NCI-H2227 (cell line): ENCODE results near the gene HEY2.

Source experiments
- DNase-seq: peaks from one replicate; lab custom pipeline; 2025; ENCODE audit not compliant: unreplicated experiment; lab: John Stamatoyannopoulos, UW

Gene HEY2

GRCh38 chr6:125742464-125743120 is 6.8 kb upstream of the HEY2 start:
- DNase-seq: no peak

DNA sequence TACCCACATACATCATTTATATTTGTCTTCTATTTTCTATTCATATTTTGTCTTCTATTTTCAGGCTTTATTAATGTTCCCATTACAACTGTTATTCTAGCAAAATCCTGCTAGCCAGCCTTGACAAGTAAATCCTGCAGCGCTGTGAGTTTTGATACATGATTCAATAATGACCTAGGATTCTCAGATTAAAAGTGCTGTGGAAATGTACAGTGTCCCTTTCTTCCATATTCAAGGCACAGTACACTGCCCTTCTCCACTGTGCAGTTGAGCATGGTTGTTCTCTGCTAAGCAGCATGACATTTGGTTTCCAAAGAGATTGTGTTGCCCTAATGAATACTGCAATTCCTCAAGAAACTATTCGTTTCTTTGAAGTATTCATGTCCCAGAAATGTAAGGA is 5.8 kb upstream of the HEY2 start:
- no peak for DNase-seq

DNA sequence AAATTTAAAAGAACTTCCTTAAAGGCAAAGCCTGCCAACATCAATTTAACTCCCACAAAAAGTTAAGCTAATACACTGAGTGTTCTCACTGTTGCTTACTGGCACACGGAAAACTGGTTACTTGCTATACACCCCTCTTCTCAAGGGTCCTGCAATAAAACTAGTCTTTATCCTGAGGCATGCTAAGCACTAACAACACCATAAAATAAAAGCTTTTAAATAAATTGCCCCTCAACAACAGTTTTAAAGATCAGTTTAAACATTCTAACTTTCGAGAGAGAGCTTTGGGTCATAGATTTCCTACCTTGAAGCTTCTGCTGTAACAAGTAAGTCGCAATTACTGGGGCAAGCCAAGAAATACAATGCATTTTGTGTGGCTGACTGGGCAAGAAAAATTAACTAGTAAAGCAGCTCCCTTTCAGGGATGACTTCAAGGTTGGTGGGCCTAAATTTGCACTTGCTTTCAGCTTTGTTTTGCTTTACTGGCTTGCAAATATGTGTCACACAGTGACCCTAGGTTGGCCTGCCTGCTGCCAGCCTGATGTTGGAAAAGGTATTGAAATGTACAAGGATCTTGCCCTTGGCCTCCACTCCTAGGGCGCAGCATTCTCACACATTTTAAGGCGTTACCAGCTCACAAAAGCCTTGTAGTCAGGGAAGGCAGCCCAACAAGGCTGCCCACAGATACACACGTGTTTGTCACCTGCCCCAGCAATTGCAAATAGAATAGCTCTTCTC is 4.0 kb upstream of the HEY2 start:
- no peak for DNase-seq

- DNase-seq: no peak
Observed at GRCh38 chr6:125746019-125746414, 3.4 kb upstream of the HEY2 start.

DNA sequence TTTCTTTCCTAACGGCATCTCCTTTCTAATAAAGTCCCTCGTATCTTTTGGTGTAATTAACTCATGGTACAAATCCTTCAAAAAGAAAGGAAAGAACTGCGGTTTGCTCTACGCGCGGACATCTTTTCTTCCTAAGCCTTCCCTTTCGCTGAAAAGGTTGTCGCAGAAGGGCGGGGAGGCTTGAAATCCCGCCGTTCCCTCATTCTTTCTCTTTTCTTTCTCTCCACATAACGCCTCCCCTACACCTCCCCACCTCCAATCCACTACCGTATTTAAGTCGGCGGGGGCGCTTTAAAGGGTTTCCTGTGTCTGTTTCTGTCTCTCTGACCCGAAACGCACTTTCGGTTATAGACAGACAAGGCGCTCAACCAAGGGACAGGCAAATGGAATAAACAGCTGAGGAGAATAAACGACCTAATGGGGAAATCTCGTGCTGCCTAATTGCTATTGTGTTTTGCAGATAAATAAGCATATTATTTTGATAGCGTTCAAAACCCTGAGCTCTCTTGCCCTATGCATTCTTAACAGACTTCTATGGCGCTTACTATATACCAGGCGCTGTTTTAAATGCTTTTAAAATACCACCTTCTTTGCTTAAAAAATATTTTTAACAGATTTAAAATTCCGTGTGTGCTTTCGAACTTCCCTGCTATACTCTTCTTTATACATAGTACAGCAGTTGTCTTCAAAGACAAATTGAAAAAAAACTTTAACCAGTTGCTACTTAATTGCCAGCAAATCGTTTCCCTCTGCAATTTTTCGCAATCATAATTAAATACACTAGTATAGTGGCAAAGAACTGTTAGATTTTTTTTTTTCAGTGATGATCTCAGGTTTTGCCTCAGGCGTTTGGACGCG is 2.5 kb upstream of the HEY2 start:
- DNase-seq: peak; percentile 75

GRCh38 chr6:125747589-125748405 is 1.6 kb upstream of the HEY2 start:
- peak; percentile 7 for DNase-seq

- no peak for DNase-seq
Observed at GRCh38 chr6:125748406-125749172, 843 bp upstream of the HEY2 start.

DNA sequence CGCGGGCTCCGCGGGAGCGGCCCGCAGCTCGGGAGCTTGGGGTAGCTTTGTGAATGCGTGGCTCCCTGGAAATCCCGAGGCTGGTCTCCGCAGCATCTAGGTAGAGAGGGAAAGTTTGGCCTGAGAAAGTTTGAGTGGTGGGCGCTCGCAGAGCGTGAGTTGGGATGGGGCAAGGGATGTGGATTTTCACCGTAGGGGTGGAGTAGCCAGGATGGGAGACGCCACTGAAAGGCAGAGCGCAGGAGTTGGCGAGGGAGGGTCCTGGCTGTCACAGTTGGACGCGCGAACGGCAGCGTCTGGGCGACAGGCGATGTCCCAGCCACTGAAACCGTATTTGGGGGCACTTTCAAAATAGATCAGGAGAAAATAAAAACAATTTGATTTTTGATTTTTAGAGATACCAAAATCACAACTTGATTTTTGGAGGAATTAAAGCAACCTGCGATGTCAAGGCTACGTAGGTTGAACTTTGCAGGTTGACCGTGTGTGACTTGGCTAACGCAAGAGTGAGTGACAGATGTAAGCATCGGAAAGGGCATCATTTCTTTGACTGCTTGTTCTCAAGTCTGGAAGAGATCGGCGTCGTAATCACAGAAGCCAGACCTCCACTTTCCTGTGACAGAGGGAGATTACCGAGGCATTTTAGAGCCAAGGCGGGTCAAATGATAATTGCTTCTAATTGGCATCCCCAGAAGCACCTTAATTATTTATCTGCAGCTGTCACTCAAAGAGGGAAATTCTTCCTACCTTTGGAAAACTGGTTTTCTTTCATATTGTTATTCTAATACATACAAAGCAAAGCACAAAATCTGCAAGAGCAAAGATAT is 646 bp downstream of the HEY2 start:
- DNase-seq: peak; percentile 49

DNA sequence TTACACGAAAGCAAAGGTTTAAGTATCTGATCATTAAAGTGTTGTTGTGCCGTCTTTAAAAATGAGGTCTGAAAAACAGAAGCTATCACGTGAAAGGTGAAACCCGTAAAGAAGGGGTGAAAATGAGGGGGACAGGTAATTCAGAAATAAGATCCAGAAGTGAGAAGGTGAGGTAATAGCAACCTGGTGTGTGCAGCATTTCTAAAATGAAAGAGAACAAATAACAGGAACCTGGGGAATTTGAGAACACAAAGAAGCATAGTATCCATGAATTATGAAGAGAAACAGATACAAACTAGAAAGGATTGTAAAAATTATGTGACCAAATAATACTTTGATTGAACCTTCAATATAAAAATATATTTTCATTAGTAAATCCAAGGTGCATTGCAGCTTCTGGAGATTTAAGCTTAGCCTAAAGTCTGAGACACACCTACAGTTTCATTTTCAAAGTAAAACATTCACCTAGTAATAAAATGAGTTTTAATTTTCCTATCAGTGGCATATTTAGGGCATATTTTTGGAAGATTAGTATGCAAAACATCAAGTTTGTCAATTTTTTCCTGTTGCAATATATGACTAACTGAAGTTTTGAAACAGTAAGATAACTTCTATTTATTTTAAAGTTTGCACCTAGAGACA is 1.4 kb downstream of the HEY2 start:
- no peak for DNase-seq

GRCh38 chr6:125751334-125751916 is 2.0 kb downstream of the HEY2 start:
- DNase-seq: no peak

GRCh38 chr6:125752773-125753172 is 3.3 kb downstream of the HEY2 start:
- no peak for DNase-seq

GRCh38 chr6:125753218-125753936 is 3.9 kb downstream of the HEY2 start:
- DNase-seq: peak; percentile 21

DNA sequence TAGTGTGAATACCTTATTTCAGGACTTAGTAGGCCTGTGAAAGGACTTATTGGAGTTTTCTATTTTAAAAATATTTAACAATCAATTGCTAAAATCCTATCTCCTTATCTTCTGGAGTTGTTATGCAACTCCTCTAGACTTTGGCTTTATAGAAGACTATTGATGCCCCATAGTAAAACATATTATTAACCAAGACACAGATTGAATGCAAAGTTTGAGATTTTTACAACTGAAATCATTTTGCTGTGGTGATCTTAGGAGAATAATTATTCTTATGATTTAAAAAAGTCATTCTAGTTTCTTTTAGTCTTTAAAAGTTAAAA is 4.5 kb downstream of the HEY2 start:
- no peak for DNase-seq

DNA sequence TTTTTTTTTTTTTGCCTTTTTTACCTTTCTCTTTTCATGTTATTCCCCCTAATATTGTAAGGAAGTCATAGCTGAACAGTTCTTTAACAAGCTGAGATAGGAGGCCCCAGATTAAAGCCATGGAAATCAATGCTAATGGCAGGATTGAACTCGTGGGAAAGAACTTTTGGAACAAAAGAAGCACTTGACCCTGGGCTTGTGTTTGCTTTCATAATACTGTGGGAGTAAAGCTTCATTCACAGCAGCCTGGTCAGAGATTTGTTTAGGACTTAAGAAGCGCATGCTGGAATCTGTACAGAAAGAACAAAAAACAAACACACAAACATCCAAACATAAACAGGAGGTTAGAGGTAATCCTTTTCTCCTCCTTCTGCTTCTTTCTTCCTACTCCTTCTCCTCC is 5.1 kb downstream of the HEY2 start:
- DNase-seq: no peak

GRCh38 chr6:125759184-125759902 is 9.9 kb downstream of the HEY2 start:
- no peak for DNase-seq

- DNase-seq: no peak
Observed at GRCh38 chr6:125759959-125760457, 10.6 kb downstream of the HEY2 start.

- DNase-seq: no peak
Observed at GRCh38 chr6:125764121-125764671, 14.8 kb downstream of the HEY2 start.
